Keratinocyte (primary cell): ENCODE results near the gene EVI5L.

ENCODE experiments used
- CTCF ChIP-seq, 3 experiments: IDR thresholded peaks in 1 of 3; conservative IDR thresholded peaks in 1 of 3; optimal IDR thresholded peaks in 1 of 3; 2 replicates in 2 of 3; 3 replicates in 1 of 3; pipeline versions ENCODE3 to v1.5.1; 2011; ENCODE audit warnings: low read length in 3 of 3, mild to moderate bottlenecking in 3 of 3, moderate library complexity in 2 of 3, control low read depth in 1 of 3, inconsistent platforms in 1 of 3; ENCODE audit not compliant: insufficient read depth in 2 of 3; ENCODE audit errors: extremely low read depth in 1 of 3
- EZH2 ChIP-seq: IDR thresholded peaks from one replicate; pipeline ENCODE4 v1.6.1; 2012; ENCODE audit warnings: inconsistent platforms, mild to moderate bottlenecking, low read length, moderate library complexity

- TF ChIP-seq CTCF (optimal IDR thresholded peaks at IDR 0.05 in 1 of 3, IDR thresholded peaks at IDR 0.05 in 1 of 3, conservative IDR thresholded peaks at IDR 0.05 in 1 of 3; ENCODE audit: extremely low read depth in 1 of 3, insufficient read depth in 2 of 3, low read length in 3 of 3), result peak; percentile 46 to 81 (median 72)
- no peak for TF ChIP-seq EZH2
Observed at GRCh38 chr19:7868671-7869452, 38.8 kb downstream of the EVI5L start.
